ENCODE data around the gene FXYD5. TPM values are rescaled to one million over a fixed set of nuclear protein-coding genes. Genes with fewer than 3 reads are reported as not detected.

FXYD5 gene
- total and polyA plus RNA-seq, 8 donors, result 2.6 to 101 (median 16.8) TPM

- WGBS, 2 donors, result 66 to 77% methylated on average over 7 of the region's 7 CpGs
- no peak overlapping the region for H3K27ac ChIP-seq
- no peaks in the 10 kb centered on the region for H3K9me3 ChIP-seq
- FAIRE-seq, result no peak
- intact Hi-C loops (cut with DNase I), result no loop called here
- no peaks in the 10 kb centered on the region for H3K36me3 ChIP-seq
- no peak for ATAC-seq
- no peaks in the 10 kb centered on the region for H3K27me3 ChIP-seq
- TF ChIP-seq CTCF (IDR thresholded peaks at IDR 0.05), result no peak
- H3K4me1 ChIP-seq, result no peaks in the 10 kb centered on the region
- no peak for DNase-seq
- H3K4me3 ChIP-seq, result no peak overlapping the region
Measured at GRCh38 chr19:35170359-35171061, 16.0 kb downstream of the FXYD5 start.

GRCh38 chr19:35171730-35172129 is 17.2 kb downstream of the FXYD5 start:
- no peaks in the 10 kb centered on the region for H3K9me3 ChIP-seq
- ATAC-seq (no peak), DNase-seq (no peak), FAIRE-seq (no peak)
- H3K27ac ChIP-seq, result no peak overlapping the region
- H3K27me3 ChIP-seq, result no peaks in the 10 kb centered on the region
- no peaks in the 10 kb centered on the region for H3K4me1 ChIP-seq
- WGBS, 2 donors, result 38 to 58% methylated on average over 3 of the region's 3 CpGs
- no peak overlapping the region for H3K4me3 ChIP-seq
- intact Hi-C loops (cut with DNase I), result no loop called here
- H3K36me3 ChIP-seq, result no peaks in the 10 kb centered on the region
- TF ChIP-seq CTCF (IDR thresholded peaks at IDR 0.05), result no peak

GRCh38 chr19:35174226-35174625 is 19.7 kb downstream of the FXYD5 start:
- no peaks in the 10 kb centered on the region for H3K36me3 ChIP-seq
- no peak for TF ChIP-seq CTCF (IDR thresholded peaks at IDR 0.05)
- no peak for FAIRE-seq
- no peaks in the 10 kb centered on the region for H3K4me1 ChIP-seq
- intact Hi-C loops (cut with DNase I), result no loop called here
- no peak overlapping the region for H3K27ac ChIP-seq
- no peaks in the 10 kb centered on the region for H3K27me3 ChIP-seq
- H3K9me3 ChIP-seq, result no peaks in the 10 kb centered on the region
- ATAC-seq, result no peak
- 86 to 87% methylated on average over 6 of the region's 6 CpGs for WGBS, 2 donors
- DNase-seq, result no peak
- H3K4me3 ChIP-seq, result no peak overlapping the region

GRCh38 chr19:35176181-35176570 is 21.6 kb downstream of the FXYD5 start:
- Histone ChIP-seq H3K4me3 (no peak overlapping the region), H3K9me3 (no peaks in the 10 kb centered on the region), H3K36me3 (no peaks in the 10 kb centered on the region), H3K4me1 (no peaks in the 10 kb centered on the region), H3K27ac (no peak overlapping the region), H3K27me3 (no peaks in the 10 kb centered on the region)
- ATAC-seq, result no peak
- no peak for FAIRE-seq
- DNase-seq, result no peak
- intact Hi-C loops (cut with DNase I), result no loop called here
- TF ChIP-seq CTCF (IDR thresholded peaks at IDR 0.05), result no peak
- 69 to 71% methylated on average over 3 of the region's 3 CpGs for WGBS, 2 donors

Measured in pancreas (tissue), 10 donors.